K562 (cell line): ENCODE results near the gene AAMP.

Experiments
- CEBPB ChIP-seq: fragments of 450-650 bp; IDR thresholded peaks from 2 replicates; pipeline ENCODE4 v1.6.1; 2016; ENCODE audit warnings: missing genetic modification characterization, missing compliant biosample characterization
- CHD1 ChIP-seq: fragments of 200-600 bp; sonication (generic); IDR thresholded peaks from one replicate; pipeline ENCODE4 v1.6.1; 2012; ENCODE audit warnings: mild to moderate bottlenecking, moderate library complexity, low read length, inconsistent platforms
- EZH2 ChIP-seq: IDR thresholded peaks from 2 replicates; pipeline ENCODE4 v1.6.1; 2012; ENCODE audit warnings: low read depth, mild to moderate bottlenecking, inconsistent platforms, low read length, borderline replicate concordance
- FOXK1 ChIP-seq: sonication (generic); formaldehyde crosslinking; IDR thresholded peaks from 2 replicates; pipeline ENCODE4 v1.8.0; 2022; ENCODE audit warnings: missing genetic modification reagents, mild to moderate bottlenecking, borderline replicate concordance
- HDAC2 ChIP-seq: fragments of 450-650 bp; IDR thresholded peaks from 2 replicates; pipeline ENCODE4 v1.6.1; 2016; ENCODE audit warnings: mild to moderate bottlenecking
- HDAC6 ChIP-seq: IDR thresholded peaks from 2 replicates; pipeline ENCODE4 v1.6.1; 2012; ENCODE audit warnings: low read depth, mild to moderate bottlenecking, control low read depth, inconsistent platforms, low read length, moderate library complexity
- JUNB ChIP-seq: fragments of 450-650 bp; formaldehyde crosslinking; conservative IDR thresholded peaks from 2 replicates; pipeline ENCODE4 v1.4.0; 2020; ENCODE audit warnings: mild to moderate bottlenecking
- NCOA4 ChIP-seq: fragments of 450-650 bp; IDR thresholded peaks from 2 replicates; pipeline ENCODE4 v1.6.1; 2018; ENCODE audit warnings: mild to moderate bottlenecking; ENCODE audit not compliant: partially characterized antibody
- NR2C2 ChIP-seq, 2 experiments: fragments of 200-800 bp in 1 of 2; sonication (Bioruptor generic) in 1 of 2; sonication (generic) in 1 of 2; formaldehyde crosslinking in 1 of 2; IDR thresholded peaks; 2 replicates each; pipeline versions ENCODE4 v1.6.1 to v1.8.0; 2016 to 2022; ENCODE audit warnings: mild to moderate bottlenecking in 1 of 2, missing compliant biosample characterization in 1 of 2, missing genetic modification characterization in 1 of 2, missing genetic modification reagents in 1 of 2
- PCBP2 ChIP-seq: fragments of 200-400 bp; formaldehyde crosslinking; IDR thresholded peaks from 2 replicates; pipeline ENCODE4 v1.6.1; 2018; ENCODE audit warnings: low read length, low read depth, mild to moderate bottlenecking, moderate library complexity; ENCODE audit not compliant: poor library complexity, severe bottlenecking
- PURB ChIP-seq: sonication (generic); formaldehyde crosslinking; IDR thresholded peaks from 2 replicates; pipeline ENCODE4 v1.9.0; 2021; ENCODE audit warnings: low read depth, mild to moderate bottlenecking, missing genetic modification reagents
- RAD21 ChIP-seq, 2 experiments: fragments of 250-450 bp in 1 of 2; fragments of 450-650 bp in 1 of 2; sonication (Bioruptor Pico) in 1 of 2; formaldehyde crosslinking in 1 of 2; IDR thresholded peaks in 1 of 2; conservative IDR thresholded peaks in 1 of 2; 2 replicates each; pipeline versions ENCODE4 v1.4.0 to v1.8.0; 2020 to 2022; ENCODE audit warnings: mild to moderate bottlenecking in 2 of 2, moderate library complexity in 1 of 2
- SMC3 ChIP-seq: conservative IDR thresholded peaks from 2 replicates; pipeline ENCODE4 v1.6.1; 2011; ENCODE audit warnings: low read depth, low read length, improper control_type of control experiment; ENCODE audit not compliant: insufficient read depth
- ZNF217 ChIP-seq: sonication (generic); formaldehyde crosslinking; IDR thresholded peaks from 2 replicates; pipeline ENCODE4 v1.8.0; 2022; ENCODE audit warnings: mild to moderate bottlenecking, missing genetic modification reagents

GRCh38 chr2:218244665-218245064 lies 25.3 kb downstream of the AAMP start:
- TF ChIP-seq HDAC2 (no peak), FOXK1 (CRISPR knock-in tag) (no peak), PCBP2 (no peak), PURB (no peak), CHD1 (no peak), HDAC6 (no peak), ZNF217 (CRISPR knock-in tag) (no peak), CEBPB (tag) (no peak), JUNB (CRISPR knock-in tag) (no peak), SMC3 (no peak), NCOA4 (no peak), NR2C2 (CRISPR knock-in tag; IDR thresholded peaks at IDR 0.05) (no peak), NR2C2 (tag; IDR thresholded peaks at IDR 0.05) (no peak), RAD21 (CRISPR knock-in tag; conservative IDR thresholded peaks at IDR 0.05 in 1 of 2, IDR thresholded peaks at IDR 0.05 in 1 of 2) (no peak), EZH2 (no peak)
